Medulla oblongata (tissue), 1 donor: Measurements from ENCODE around the gene TIMM10B.

Experiments used
- DNase-seq: peaks from one replicate; pipeline ENCODE4 v3.0.0-alpha.2; 2015; ENCODE audit errors: extremely low spot score

TIMM10B gene

DNA sequence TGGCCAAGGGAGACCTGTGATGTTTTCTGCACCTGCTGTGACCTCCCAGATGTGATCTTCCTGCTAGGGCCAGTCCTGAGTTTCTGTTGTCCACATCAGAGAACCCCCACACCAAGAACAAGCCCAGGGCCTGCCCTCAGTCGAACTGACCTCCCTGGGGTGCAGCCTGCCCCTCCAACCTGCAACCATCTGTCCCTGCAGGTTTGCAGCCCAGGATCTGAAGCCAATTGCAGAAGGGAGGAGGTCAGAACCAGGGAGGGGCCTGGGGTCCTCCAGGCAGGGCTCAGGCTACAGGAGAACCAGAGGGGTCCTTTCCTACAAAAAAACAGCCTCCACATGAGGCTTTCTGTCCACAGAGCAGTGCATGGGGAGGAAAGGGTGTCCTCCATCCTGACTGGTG is 8.4 kb upstream of the TIMM10B start:
- no peak for DNase-seq

GRCh38 chr11:6473451-6474412 is 7.6 kb upstream of the TIMM10B start, which contains the start of gene TRIM3:
Gene TRIM3, minus strand, starts transcription at chr11:6473941. Its CDS starts 8,246 bp downstream, at chr11:6465695.
- DNase-seq, result peak; percentile 90

DNA sequence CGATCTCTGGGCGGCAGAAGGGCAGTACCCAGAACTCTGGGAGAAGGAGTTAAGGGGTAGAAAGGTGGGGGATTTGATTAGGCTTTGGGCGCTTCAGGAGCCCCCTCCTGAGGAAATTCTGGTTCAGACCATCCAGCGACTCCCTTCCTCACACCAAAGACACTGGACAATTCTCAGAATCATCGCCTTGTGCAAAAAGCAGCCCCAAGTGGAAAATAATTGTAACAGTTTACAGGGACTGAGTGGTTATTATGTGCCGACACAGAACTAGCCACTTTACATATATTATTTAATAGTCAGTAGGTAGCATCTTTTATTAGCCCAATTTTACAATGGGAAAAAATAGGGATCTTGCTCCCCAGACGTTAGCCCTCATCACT is 6.9 kb upstream of the TIMM10B start:
- DNase-seq, result no peak

- no peak for DNase-seq
These were observed 6.3 kb upstream of the TIMM10B start for GRCh38 chr11:6474806-6475500.

- no peak for DNase-seq
These were observed 5.4 kb upstream of the TIMM10B start for GRCh38 chr11:6475936-6476335.

DNA sequence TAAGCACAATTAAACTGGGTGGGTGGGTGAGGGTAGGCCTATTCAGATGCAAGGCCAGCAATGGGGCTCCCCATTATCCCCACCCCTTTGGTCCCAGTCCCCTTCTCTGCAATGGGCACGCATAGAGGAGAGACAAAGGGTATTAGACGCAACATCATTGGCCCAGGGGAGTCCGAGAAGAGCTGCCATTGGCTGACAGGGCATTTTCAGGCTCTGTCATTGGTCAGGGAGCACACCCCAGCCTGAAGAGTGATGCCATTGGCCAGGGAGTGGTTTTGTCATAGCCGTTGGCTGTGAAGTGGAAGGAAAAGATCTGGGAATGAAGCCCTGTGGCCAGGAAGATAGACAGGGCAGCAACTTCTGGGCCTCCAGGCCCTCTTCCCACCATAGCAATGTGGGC is 4.7 kb upstream of the TIMM10B start:
- no peak for DNase-seq

DNA sequence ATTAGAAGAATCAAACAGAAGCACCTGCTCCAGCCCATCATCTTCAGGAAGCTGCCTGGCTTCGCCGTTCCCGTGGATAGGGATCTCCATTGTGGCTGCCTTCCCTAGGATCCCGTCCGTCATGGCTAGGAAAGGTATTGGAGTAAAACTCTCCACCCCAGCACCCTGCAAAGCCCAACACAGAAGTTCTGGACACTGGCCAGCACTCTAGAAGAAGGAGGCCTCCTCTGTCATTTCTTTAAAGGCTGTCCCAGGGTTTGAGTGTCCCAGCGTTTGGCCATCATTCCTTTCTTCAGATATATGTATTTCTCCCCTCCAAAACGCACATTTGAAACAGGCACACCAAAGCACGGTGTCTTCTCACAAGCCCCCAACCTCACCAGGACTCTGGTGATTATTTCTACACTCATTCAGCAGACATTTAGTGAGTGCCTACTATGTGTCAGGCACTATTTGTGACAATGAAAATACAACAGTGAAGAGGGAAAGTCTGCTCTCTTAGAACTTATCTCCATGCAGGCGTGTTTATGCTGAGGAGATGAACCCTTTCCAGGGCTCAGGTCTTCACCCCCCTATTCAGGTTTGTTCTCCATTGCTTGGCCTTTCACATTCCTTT is 894 bp upstream of the TIMM10B start:
- no peak for DNase-seq

GRCh38 chr11:6481924-6482275 is 599 bp downstream of the TIMM10B start:
- DNase-seq, result no peak

GRCh38 chr11:6482441-6482840 is 1.1 kb downstream of the TIMM10B start:
- no peak for DNase-seq

GRCh38 chr11:6483015-6483414 is 1.7 kb downstream of the TIMM10B start:
- no peak for DNase-seq

GRCh38 chr11:6485661-6486060 is 4.4 kb downstream of the TIMM10B start:
- no peak for DNase-seq

GRCh38 chr11:6486256-6486655 is 5.0 kb downstream of the TIMM10B start:
- no peak for DNase-seq

DNA sequence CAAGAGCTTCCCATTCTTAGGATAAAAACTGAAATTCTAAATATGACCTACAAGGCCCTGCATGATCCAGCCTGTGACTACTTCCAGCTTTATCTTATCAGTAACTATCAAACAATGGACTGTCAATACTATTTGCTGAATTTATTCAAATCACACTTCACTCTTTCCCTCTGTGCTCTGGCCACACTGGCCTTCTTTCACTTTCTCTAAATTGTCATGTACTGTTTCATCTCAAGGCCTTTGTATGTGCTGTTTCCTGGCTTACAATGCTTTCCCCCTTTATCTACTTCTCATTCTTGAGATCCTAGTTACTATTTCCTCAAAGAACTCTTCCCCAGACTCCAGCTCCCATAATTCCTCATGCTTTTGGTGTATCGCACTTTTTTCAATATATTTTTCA is 5.6 kb downstream of the TIMM10B start:
- DNase-seq, result no peak

DNA sequence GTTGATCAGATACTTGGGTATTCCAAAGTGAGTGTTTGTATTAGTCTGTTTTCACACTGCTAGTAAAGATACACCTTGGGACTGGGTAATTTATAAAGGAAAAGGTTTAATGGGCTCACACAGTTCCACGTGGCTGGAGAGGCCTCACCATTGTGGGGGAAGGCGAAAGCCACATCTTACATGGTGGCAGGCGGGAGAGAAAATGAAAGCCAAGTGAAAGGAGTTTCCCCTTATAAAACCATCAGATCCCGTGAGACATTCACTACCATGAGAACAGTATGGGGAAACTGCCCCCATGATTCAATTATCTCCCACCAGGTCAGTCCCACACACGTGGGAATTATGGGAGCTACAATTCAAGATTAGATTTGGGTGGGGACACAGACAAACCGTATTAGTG is 7.0 kb downstream of the TIMM10B start:
- no peak for DNase-seq

GRCh38 chr11:6488821-6489220 is 7.5 kb downstream of the TIMM10B start:
- no peak for DNase-seq

DNA sequence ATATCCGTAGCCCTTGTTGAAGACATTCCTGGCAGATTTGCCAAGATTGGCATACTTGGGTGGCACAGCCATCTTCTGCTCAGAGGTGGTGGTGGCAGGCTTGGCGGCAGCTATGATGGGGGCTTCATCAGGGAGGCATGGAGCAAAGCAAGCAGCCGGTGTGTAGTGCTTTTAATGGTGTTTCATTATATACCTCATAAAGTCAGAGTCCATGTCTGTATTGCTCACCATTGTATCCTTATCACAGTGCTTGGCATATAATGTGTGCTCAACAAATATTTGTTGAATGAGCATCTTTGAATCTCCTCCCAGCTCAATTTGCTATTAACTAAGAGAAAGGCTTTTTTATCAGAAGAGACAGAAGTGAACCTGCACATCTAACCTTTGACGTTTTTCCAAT is 8.0 kb downstream of the TIMM10B start:
- DNase-seq, result no peak

DNA sequence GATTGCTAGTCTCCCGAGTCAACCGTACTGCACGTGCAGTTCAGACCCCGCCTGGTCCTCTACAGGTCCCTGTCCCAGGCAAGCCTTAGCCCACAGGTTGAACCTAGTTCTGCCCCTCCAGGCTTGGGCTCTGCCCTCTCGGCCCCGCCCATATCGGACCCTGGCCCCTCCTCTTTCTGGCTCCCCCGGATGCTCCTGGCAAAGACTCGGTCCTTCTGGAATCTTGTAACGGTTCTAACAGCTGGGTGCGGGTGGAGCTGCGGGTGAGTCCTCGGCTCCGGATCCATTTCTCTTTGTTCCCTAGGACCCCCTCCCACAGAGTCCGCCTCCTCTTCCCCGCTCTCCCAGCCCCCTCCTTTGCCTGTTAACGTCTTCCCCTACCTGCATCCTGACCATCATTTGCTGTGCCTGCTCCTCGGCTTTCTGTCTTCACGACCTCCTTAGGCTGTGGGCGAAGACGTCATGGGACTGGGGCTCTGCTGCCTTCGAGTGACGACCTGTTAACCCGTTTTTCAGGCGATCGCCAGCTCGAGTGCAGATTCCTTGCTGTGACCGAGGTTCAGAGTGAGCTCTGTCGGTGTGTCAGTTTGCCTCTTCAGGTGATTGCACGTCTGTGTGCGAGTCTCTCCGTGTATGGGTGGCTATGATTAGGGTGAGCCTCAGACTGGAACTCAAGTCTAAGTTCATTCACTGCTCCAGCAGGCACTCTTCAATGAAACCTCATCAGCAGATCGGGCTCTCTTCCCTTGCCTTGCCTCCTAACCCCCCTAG is 16.0 kb downstream of the TIMM10B start, which contains the start of gene DNHD1:
DNHD1 (plus strand) TSS at position 212 of the 771 bp plus-strand sequence. CDS start 936 bp downstream, outside the sequence.
- no peak for DNase-seq

- DNase-seq, result peak; percentile 29
These were observed 16.8 kb downstream of the TIMM10B start for GRCh38 chr11:6498121-6498520.

- no peak for DNase-seq
These were observed 17.2 kb downstream of the TIMM10B start for GRCh38 chr11:6498544-6498943.

- DNase-seq, result no peak
These were observed 21.1 kb downstream of the TIMM10B start for GRCh38 chr11:6502382-6502781.

GRCh38 chr11:6504166-6504565 is 22.9 kb downstream of the TIMM10B start:
- DNase-seq, result no peak
